Activated CD4-positive, alpha-beta memory T cell treated with anti-CD3 and anti-CD28 coated beads for 36 hours (primary cell): ENCODE results near the gene CCDC27. TPM values are rescaled to one million over a fixed set of nuclear protein-coding genes. Genes with fewer than 3 reads are reported as not detected.
A peak's percentile ranks its signal among the peaks of the same experiment; 100 is the strongest.

ENCODE experiments used
- CTCF ChIA-PET: fragments of 350-600 bp; sonication (Branson Sonifier 250); formaldehyde crosslinking; loops from one replicate; lab custom pipeline; 2021; ENCODE audit warnings: antibody characterized with exemption, inconsistent platforms; lab: Charles Lee
- POLR2A ChIA-PET: fragments of 350-600 bp; sonication (Branson Sonifier 250); formaldehyde crosslinking; loops from one replicate; lab custom pipeline; 2021; ENCODE audit warnings: antibody characterized with exemption; lab: Charles Lee
- DNase-seq: peaks from one replicate; pipeline ENCODE4 v3.0.0-alpha.2; 2020
- H3K27ac Mint-ChIP-seq: one replicate; pipeline ENCODE4 v1.8.0; 2021; ENCODE audit warnings: mixed read lengths
- H3K27me3 Mint-ChIP-seq: one replicate; pipeline ENCODE4 v1.8.0; 2021; ENCODE audit warnings: mixed read lengths
- H3K36me3 Mint-ChIP-seq: one replicate; pipeline ENCODE4 v1.8.0; 2021; ENCODE audit warnings: mixed read lengths
- H3K4me1 Mint-ChIP-seq: one replicate; pipeline ENCODE4 v1.8.0; 2021; ENCODE audit warnings: low read depth, mixed read lengths
- H3K4me3 Mint-ChIP-seq: one replicate; pipeline ENCODE4 v1.8.0; 2021; ENCODE audit warnings: mild to moderate bottlenecking, mixed read lengths
- H3K9me3 Mint-ChIP-seq: one replicate; pipeline ENCODE4 v1.8.0; 2021; ENCODE audit warnings: mixed read lengths
- intact Hi-C: fragments of 100-400 bp; cut with micrococcal nuclease; formaldehyde crosslinking; loops from one replicate; pipeline ENCODE4 v1.15.1; 2023
- total RNA-seq, 2 experiments: library from RNA; stranded (reverse); gene quantifications; one replicate each; pipeline ENCODE4 v1.2.3, GENCODE V29; 2021

The CCDC27 gene
- total RNA-seq, 2 experiments from 2014 or later = not detected

DNA sequence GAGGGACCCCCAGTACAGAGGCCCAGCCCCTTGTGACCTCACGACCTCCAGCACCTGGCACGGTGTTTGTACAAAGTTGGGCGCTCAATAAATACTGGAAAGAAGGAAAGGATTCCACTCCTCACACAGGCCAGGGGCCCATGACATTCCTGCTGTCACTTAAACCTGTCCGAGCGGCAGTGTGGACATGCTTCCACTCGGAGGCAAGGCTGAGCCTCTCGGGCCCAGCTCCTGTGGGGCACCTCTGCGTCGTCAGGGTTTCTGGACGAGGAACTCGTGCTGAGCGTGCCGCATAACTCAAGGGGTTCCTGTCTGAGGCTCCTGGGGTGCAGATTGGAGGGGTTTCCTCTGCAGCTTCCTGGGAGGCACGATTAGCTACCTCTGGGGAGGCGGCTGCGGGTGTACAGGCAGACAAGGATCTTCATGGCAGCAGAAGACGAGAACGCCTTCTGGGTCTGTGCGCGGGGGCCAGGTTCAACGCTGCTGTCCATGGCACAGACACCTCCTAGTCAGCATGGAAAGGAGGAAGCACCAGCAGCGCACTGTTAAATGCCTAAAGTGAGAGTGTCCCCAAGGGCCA is 16.7 kb downstream of the CCDC27 start:
- Mint-ChIP-seq H3K9me3 (no peaks in the 10 kb centered on the region), H3K36me3 (no peaks in the 10 kb centered on the region), H3K27ac (no peak overlapping the region), H3K4me1 (peaks cover 2% of the 10 kb centered on the region), H3K27me3 (peaks cover 8% of the 10 kb centered on the region), H3K4me3 (no peak overlapping the region)
- POLR2A ChIA-PET = no interaction called here
- DNase-seq = no peak
- intact Hi-C loops = no loop called here
- CTCF ChIA-PET = interaction anchor here (1.9 kb wide), 1 partner anchor 44 kb away, joined by 5 read pairs; no protein-coding TSS in a partner anchor

DNA sequence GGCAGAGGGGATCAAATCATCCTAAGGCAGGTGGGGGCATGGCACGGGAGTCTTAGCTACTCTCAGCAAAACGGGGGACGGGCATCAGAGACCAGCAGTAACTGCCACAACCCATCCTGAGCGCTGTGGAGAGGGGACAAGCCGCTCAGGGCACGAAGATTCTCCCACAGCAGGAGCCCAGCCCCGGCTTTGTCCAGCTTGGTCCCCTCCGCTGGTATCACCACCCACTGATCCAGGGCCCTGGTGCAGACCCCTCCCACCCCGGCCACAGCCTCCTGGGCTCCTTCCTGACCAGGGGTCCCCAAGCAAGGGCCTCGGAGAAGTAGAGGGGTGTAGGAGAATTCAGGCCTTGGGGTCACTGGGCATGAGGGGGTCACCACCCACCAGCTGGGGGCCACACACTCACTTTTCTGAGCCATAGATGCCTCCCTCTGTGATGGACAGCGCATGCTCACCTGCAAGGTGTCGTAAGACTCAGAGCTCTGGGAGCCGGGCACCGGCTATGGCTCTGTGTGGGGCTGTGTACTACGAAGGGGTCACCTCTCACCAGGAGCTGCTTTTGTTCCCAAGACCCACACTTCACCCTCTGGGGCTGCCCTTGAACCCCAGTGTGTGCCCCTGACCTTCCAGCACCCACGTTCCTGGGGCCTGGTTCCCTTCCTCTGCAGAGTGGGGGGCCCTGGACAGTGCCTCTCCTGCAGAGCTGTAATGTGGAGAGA is 18.0 kb downstream of the CCDC27 start:
- intact Hi-C loops = no loop called here
- no peaks in the 10 kb centered on the region for H3K9me3 Mint-ChIP-seq

DNA sequence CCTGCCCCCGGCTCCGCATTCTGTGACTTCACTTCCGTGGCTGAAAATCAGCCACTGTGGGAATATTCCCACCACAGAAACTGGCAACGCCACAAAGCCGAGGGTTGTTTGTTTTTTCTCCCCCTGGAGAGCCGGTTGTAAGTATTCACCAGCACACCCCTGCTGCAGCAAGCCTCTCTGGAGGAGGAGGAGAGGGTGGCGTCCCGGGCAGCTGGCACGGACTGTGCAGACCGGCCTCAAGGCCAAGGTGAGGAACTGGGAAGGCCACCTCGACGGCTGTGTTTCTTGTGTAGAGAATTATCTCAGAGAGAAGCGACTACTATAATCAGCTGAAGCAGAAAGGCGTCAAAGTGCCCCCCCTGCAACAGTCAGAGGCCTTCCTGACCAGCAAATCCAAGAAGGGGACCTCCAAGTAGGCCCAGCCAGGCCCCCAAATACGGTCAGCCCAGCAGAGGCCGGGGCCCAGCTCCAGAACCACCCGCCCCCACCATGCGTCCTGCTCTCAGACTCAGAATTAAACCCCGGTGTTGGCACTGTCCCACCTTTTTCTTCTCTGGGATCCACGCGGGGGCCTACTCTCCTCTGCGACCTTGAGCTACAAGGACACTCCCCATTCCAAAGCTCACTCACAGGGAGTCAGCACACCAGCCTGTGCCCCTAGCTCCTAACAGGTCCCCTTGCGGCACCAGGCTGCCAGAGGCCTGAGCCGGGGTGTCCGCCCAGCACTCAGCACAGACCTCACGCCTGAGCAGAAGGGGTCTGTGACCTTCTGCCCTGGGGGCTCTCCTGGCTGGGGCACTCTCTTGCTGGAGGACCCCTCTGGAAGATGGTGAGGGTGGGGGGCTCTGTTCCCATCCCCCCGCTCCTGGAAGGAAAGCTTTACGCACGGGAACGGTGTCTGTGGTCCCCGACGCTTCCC is 19.1 kb downstream of the CCDC27 start:
- H3K4me3 Mint-ChIP-seq = peak overlapping the region; percentile 57
- H3K27me3 Mint-ChIP-seq = peaks cover 4% of the 10 kb centered on the region
- H3K27ac Mint-ChIP-seq = no peak overlapping the region
- POLR2A ChIA-PET = no interaction called here
- CTCF ChIA-PET = interaction anchor here (0.9 to 1.1 kb wide), 2 partner anchors 29 to 47 kb away, joined by 3 read pairs; no protein-coding TSS in a partner anchor
- intact Hi-C loops = loop anchor here (2.0 kb wide), 2 partner anchors 25 to 129 kb away; partner anchors contain the start of genes C1orf174 and LRRC47
- DNase-seq = no peak
- no peaks in the 10 kb centered on the region for H3K9me3 Mint-ChIP-seq
- no peaks in the 10 kb centered on the region for H3K36me3 Mint-ChIP-seq
- H3K4me1 Mint-ChIP-seq = peaks cover 5% of the 10 kb centered on the region

More for the DNA sequence above, 18.0 kb downstream of the CCDC27 start:
- CTCF ChIA-PET = no interaction called here
- DNase-seq = no peak
- Mint-ChIP-seq H3K27ac (no peak overlapping the region), H3K4me3 (no peak overlapping the region), H3K36me3 (no peaks in the 10 kb centered on the region), H3K4me1 (peaks cover 2% of the 10 kb centered on the region), H3K27me3 (peaks cover 8% of the 10 kb centered on the region)
- POLR2A ChIA-PET = interaction anchor here (1.0 kb wide), 1 partner anchor 49 kb away, joined by 3 read pairs; no protein-coding TSS in a partner anchor

DNA sequence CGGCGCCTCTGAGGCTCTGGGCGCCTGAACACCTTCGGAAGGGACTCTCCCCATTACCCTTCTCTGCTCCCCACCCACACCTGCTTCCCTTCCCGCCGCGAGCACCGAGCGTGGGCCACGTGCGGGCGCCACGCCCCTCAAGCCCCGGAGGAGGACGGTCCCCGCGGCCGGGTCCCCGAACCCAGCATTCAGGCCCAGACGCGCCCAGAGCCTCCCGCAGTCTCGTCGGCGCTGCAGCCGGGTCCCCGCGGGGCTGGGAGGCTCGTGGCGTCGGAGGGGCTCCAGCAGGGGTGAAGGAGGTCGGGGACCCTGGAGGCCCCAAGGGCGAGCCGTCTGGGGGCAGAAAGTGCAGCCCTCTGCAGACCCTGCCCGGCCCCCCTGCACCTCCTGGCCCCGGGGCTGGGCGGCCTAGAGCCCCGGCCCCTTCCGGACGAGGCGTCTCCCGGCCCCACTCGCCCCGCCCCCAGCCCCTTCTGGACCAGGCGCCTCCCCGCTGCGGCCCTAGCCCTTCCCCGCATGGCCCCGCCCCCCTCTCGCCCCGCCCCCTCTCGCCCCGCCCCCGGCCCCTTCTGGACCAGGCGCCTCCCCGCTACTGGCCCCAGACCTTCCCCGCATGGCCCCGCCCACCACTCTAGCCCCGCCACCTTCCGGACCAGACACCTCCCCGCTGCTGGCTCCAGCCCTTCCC is 19.9 kb downstream of the CCDC27 start:
- peak; percentile 94 for DNase-seq
- Mint-ChIP-seq H3K27me3 (peaks cover 4% of the 10 kb centered on the region), H3K4me1 (peaks cover 5% of the 10 kb centered on the region), H3K4me3 (peak overlapping the region; percentile 57), H3K9me3 (no peaks in the 10 kb centered on the region), H3K27ac (no peak overlapping the region), H3K36me3 (no peaks in the 10 kb centered on the region)
- intact Hi-C loops = loop anchor here (2.0 kb wide), 2 partner anchors 25 to 129 kb away; partner anchors contain the start of genes C1orf174 and LRRC47
- ChIA-PET CTCF (interaction anchor here (0.9 to 1.1 kb wide), 2 partner anchors 28 to 48 kb away, joined by 3 read pairs; no protein-coding TSS in a partner anchor), POLR2A (no interaction called here)

DNA sequence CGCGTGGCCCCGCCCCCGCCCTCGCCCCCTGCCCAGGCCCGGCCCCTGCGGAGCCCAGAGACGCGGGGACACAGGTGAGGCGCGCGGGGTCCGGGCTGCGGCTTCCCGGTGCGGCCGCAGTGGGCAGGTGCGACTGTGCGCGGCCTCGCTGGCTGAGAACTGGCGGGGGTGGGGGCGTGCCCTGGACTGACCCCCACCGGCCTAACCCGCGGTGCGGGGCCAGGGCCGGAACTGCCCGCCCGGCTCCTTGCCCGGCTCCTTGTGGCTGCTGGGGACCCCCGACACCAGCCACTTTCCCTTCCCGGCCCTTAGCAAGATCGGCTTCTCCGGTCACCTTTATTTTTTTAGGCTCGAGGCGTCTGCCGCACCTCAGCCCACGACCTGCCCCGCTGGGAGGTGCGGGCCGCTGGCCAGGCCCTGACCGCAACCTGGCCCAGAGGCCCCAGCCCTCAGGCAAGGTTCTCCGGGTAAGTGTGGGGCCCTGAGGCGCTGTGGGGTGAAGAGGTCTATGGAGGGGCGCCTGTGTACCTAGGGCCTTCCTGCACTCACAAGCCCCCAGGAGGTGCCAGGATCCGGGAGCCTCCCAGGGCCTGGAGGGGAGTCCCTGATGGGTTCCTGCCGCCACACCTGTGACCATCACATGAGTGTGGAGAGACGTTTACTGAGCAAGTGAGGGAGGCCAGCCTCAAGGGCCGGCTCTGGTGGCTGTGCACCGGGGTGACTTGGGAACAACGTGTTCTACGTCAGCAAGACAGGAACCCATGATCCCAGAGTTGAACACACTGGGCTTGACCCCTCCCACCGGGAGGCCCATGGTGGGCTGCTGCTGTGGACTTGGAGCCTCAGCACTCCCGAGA is 20.7 kb downstream of the CCDC27 start, which contains the start of gene SMIM1:
Gene SMIM1, plus strand, starts transcription at position 35 of the 857 bp plus-strand sequence. CDS start 2,625 bp downstream, outside the sequence.
- Mint-ChIP-seq H3K27ac (no peak within 1 kb of the TSS), H3K36me3 (no peaks in the 10 kb centered on the region), H3K4me3 (peak within 1 kb of the TSS; percentile 57), H3K9me3 (no peaks in the 10 kb centered on the region), H3K4me1 (peaks cover 5% of the 10 kb centered on the region), H3K27me3 (no peaks in the 10 kb centered on the region)
- CTCF ChIA-PET = interaction anchor here (1.2 to 1.8 kb wide), 2 partner anchors 12 to 29 kb away, joined by 4 to 8 read pairs; no protein-coding TSS in a partner anchor
- DNase-seq = no peak
- intact Hi-C loops = loop anchor here (2.0 kb wide), 2 partner anchors 24 to 128 kb away; partner anchors contain the start of genes C1orf174 and LRRC47
- POLR2A ChIA-PET = no interaction called here

DNA sequence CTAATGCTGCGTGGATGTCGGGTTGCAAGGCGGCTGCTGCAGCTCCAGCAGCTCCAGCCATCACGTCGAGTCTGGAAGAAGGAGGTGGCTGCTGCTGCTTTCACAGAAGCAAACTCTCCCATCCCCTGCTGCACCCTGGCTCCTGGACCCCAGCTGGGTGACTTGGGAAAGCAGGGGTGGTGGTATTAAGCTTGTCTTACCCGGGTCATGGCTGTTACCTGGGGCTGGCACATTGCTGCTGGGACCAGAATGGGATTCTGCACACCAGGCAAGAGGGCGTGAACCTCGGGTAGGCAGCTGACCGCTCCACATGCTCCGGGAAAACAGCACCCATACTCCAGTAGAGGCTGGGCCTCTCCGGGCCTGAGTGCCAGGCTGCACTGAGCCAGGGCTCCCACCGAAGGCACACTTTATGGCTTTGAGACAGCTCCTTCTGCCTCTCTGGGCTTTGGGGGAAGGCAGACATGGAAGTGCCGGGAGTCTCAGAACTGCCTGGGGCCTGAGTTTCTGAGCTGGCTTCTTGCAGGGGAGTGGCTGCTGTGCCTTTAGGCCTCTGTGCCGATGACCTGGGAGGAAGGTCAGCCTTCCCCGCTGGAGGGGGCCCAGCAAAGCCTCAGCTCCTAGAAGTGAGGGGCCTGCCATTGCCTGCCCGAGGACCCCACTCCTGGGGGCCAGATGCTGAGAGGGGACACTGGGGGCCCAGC is 21.5 kb downstream of the CCDC27 start:
- H3K4me1 Mint-ChIP-seq = peaks cover 5% of the 10 kb centered on the region

DNA sequence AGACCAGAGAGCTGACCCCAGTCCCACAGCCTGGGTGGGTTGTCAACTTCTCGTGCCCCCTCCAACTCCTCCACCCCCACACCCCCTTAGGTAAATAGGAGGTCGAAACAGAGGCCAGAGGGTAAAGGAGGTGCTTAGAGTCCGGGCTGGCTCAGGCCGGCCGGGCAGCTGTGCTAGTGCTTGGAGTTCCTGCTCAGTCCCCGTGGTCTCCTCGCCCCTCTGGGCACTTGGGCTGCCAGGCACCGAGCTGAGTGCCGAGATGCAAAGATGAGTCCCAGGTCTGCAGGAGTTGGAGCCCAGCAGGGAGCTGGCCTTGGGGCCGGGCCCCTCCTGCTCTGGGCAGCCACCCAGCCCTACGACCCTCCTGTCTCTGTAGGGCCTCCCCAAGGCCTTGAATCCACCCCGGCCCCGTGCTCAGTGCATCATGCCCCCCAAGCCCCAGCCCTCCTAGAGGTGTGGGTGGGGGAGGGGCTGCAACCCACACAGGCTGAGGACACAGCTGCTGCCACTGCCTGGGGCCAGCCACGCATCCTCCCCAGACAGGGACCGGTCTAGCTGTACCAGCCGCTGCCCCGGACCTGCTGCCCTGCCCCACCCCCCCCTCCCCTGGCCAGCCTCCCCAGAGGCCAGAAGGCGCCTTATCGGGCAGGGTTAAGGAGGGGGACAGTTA is 22.2 kb downstream of the CCDC27 start:
- no peak overlapping the region for H3K27ac Mint-ChIP-seq
- intact Hi-C loops = no loop called here
- no peak for DNase-seq
- no peaks in the 10 kb centered on the region for H3K27me3 Mint-ChIP-seq
- H3K4me3 Mint-ChIP-seq = no peak overlapping the region
- ChIA-PET POLR2A (no interaction called here), CTCF (interaction anchor here (1.2 to 2.9 kb wide), 3 partner anchors 10 to 27 kb away, joined by 4 to 39 read pairs (median 8); partner anchors contain the start of gene LRRC47)
- H3K9me3 Mint-ChIP-seq = no peaks in the 10 kb centered on the region
- peaks cover 2% of the 10 kb centered on the region for H3K36me3 Mint-ChIP-seq
- peaks cover 5% of the 10 kb centered on the region for H3K4me1 Mint-ChIP-seq

More for the DNA sequence above, 21.5 kb downstream of the CCDC27 start:
- no peak overlapping the region for H3K4me3 Mint-ChIP-seq
- intact Hi-C loops = loop anchor here (2.0 kb wide), 2 partner anchors 23 to 127 kb away; partner anchors contain the start of genes C1orf174 and LRRC47
- H3K9me3 Mint-ChIP-seq = no peaks in the 10 kb centered on the region
- no peaks in the 10 kb centered on the region for H3K36me3 Mint-ChIP-seq
- no peaks in the 10 kb centered on the region for H3K27me3 Mint-ChIP-seq
- POLR2A ChIA-PET = no interaction called here
- no peak overlapping the region for H3K27ac Mint-ChIP-seq
- CTCF ChIA-PET = interaction anchor here (1.2 to 1.8 kb wide), 2 partner anchors 11 to 28 kb away, joined by 4 to 8 read pairs; no protein-coding TSS in a partner anchor
- DNase-seq = no peak

DNA sequence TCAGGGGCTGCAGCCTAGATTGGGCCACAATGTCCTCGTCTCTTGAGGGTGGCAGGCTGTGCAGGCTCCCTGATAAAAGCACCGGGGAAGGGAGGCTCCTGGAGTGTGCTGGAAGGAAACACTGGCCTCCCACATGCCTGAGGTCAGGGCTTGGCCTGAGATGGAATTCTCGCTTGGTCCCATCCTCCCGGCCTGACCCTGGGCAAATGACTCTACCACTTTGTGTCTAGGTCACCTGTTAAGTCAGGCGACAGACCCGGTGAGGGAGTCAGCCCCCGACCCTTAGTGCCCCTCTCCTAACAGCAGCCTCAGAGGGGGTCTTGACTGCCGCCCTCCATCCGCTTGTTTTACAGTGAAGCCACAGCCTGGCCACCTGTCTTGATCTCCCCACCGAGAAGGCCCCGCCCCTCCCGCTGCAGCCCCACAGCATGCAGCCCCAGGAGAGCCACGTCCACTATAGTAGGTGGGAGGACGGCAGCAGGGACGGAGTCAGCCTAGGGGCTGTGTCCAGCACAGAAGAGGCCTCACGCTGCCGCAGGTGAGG is 22.8 kb downstream of the CCDC27 start:
- H3K27ac Mint-ChIP-seq = no peak overlapping the region
- H3K4me3 Mint-ChIP-seq = no peak overlapping the region
- H3K27me3 Mint-ChIP-seq = no peaks in the 10 kb centered on the region
- no peaks in the 10 kb centered on the region for H3K9me3 Mint-ChIP-seq
- peaks cover 8% of the 10 kb centered on the region for H3K36me3 Mint-ChIP-seq
- no peak for DNase-seq
- H3K4me1 Mint-ChIP-seq = peaks cover 5% of the 10 kb centered on the region
- POLR2A ChIA-PET = no interaction called here
- CTCF ChIA-PET = interaction anchor here (1.4 to 2.9 kb wide), 6 partner anchors 12 to 125 kb away, joined by 5 to 39 read pairs (median 10); partner anchors contain the start of genes C1orf174 and LRRC47
- intact Hi-C loops = no loop called here

DNA sequence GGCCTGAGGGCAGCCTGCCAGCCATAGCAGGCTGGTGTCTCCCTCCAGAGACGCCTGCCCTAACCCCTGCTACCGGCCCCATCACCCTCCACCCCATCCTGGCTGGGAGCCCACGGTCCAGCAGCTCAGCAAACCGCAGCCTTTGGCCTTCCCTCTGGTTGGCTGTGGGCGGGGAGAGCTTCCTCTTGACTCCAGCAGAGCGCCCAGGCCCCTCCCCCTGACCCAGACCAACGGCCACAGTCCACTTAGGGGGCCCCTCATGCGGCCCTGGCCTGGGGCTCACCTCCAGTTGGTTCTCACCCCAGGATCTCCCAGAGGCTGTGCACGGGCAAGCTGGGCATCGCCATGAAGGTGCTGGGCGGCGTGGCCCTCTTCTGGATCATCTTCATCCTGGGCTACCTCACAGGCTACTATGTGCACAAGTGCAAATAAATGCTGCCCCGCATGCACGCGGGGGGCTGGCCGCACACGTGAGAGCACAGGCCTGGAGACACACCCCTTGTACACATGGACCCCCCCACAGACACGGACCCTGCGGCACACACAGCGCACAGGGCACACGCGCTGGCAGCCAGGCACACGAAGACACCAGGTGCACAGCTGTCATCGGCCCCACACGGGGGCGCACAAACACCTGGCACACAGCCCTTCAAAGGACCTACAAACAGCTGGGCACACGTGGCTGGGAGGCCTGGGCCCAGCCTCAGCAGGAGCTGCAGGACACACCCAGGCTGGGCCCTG is 23.4 kb downstream of the CCDC27 start:
- Mint-ChIP-seq H3K4me1 (peaks cover 5% of the 10 kb centered on the region), H3K9me3 (no peaks in the 10 kb centered on the region), H3K27me3 (no peaks in the 10 kb centered on the region), H3K27ac (no peak overlapping the region), H3K4me3 (no peak overlapping the region), H3K36me3 (peaks cover 13% of the 10 kb centered on the region)
- intact Hi-C loops = loop anchor here (1.0 kb wide), 1 partner anchor 26 kb away; no protein-coding TSS in a partner anchor
- peak; percentile 71 for DNase-seq
- CTCF ChIA-PET = interaction anchor here (0.6 to 2.9 kb wide), 12 partner anchors 8 to 124 kb away, joined by 3 to 39 read pairs (median 8); partner anchors contain the start of genes C1orf174 and LRRC47
- POLR2A ChIA-PET = interaction anchor here (1.1 to 1.2 kb wide), 2 partner anchors 9 to 21 kb away, joined by 3 read pairs; partner anchors contain the start of gene LRRC47
